ENCODE measurements around the gene AICDA.
"Not testable (repeated sequence)": the region's sequence is repeated elsewhere in the genome, so short reads cannot be mapped to it uniquely, and the experiment has no call there.

AICDA gene

GRCh38 chr12:8612629-8613028, at the start of gene AICDA:
AICDA (minus strand) TSS chr12:8612859; CDS start chr12:8612767, 92 bp downstream.
- DNase-seq = no peak

- no peak for DNase-seq
Measured at GRCh38 chr12:8661751-8662150, 49.1 kb upstream of the AICDA start.

- DNase-seq = no peak
Measured at GRCh38 chr12:8661016-8661415, 48.4 kb upstream of the AICDA start.

GRCh38 chr12:8658346-8658745, 45.7 kb upstream of the AICDA start:
- no peak for DNase-seq

GRCh38 chr12:8655421-8655820, 42.8 kb upstream of the AICDA start:
- DNase-seq = no peak

- no peak for DNase-seq
Measured at GRCh38 chr12:8648576-8649205, 36.0 kb upstream of the AICDA start.

GRCh38 chr12:8647968-8648367, 35.3 kb upstream of the AICDA start:
- DNase-seq = no peak

- no peak for DNase-seq
Measured at GRCh38 chr12:8644345-8645248, 31.9 kb upstream of the AICDA start.

- no peak for DNase-seq
Measured at GRCh38 chr12:8642775-8643174, 30.1 kb upstream of the AICDA start.

- no peak for DNase-seq
Measured at GRCh38 chr12:8639936-8640335, 27.3 kb upstream of the AICDA start.

GRCh38 chr12:8638951-8639350, 26.3 kb upstream of the AICDA start:
- DNase-seq = no peak

- DNase-seq = no peak
Measured at GRCh38 chr12:8637666-8638065, 25.0 kb upstream of the AICDA start.

- DNase-seq = no peak
Measured at GRCh38 chr12:8637244-8637643, 24.6 kb upstream of the AICDA start.

GRCh38 chr12:8636581-8636980, 23.9 kb upstream of the AICDA start:
- DNase-seq = no peak

GRCh38 chr12:8636007-8636346, 23.3 kb upstream of the AICDA start:
- not testable (repeated sequence) for DNase-seq

GRCh38 chr12:8635342-8636006, 22.8 kb upstream of the AICDA start:
- DNase-seq = not testable (repeated sequence)

- DNase-seq = no peak
Measured at GRCh38 chr12:8630131-8630530, 17.5 kb upstream of the AICDA start.

- no peak for DNase-seq
Measured at GRCh38 chr12:8629486-8630033, 16.9 kb upstream of the AICDA start.

GRCh38 chr12:8628731-8629130, 16.1 kb upstream of the AICDA start:
- DNase-seq = no peak

- DNase-seq = not testable (repeated sequence)
Measured at GRCh38 chr12:8624750-8625149, 12.1 kb upstream of the AICDA start.

GRCh38 chr12:8622646-8623045, 10.0 kb upstream of the AICDA start:
- no peak for DNase-seq

- no peak for DNase-seq
Measured at GRCh38 chr12:8615206-8615605, 2.5 kb upstream of the AICDA start.

- DNase-seq = not testable (repeated sequence)
Measured at GRCh38 chr12:8613881-8614280, 1.2 kb upstream of the AICDA start.

All from GF-D8 (cell line).